ENCODE measurements around the gene SLC7A10. TPM values are rescaled to one million over a fixed set of nuclear protein-coding genes. Genes with fewer than 3 reads are reported as not detected.

SLC7A10 gene
- total RNA-seq, 4 donors from 2014 or later, result not detected

DNA sequence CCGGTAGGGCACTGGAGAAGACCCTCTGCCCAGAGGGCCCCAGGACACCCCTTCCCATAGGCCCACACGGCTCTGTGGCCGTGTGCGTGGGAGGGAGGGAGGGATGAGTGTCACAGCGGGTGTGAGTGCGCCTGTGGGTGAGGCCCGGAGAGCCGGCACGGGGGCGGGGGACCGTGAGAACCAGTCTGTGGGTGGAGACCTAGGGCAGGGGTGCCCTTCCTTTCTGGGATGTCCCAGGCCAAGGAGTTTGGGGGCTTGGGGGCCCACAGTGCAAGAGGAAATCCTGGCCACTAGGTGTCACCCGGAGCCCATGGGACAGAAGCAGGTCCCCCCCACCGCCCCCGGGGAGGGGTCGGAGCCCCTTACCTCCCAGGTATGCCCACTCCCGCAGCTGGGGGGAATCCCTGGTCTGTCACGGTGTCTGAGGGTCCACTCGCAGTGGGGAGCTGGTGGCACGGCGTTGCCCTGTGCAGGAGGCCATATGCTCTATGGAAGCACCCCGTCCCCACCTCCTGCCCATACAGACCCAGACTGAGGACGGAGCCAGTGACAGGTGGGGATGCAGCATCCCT lies 16.0 kb upstream of the SLC7A10 start:
- H3K27me3 ChIP-seq, result no peaks in the 10 kb centered on the region
- peak overlapping the region in 1 of 4 donors; percentile 12 for H3K4me3 ChIP-seq
- WGBS, 2 donors, result 6% methylated on average over 9 of the region's 22 CpGs; no CpG with 5 or more reads in 1 of the 2 donors
- DNase-seq, result no peak
- no peak overlapping the region for H3K27ac ChIP-seq
- H3K4me1 ChIP-seq, result peaks cover 6 to 13% (median 8%) of the 10 kb centered on the region in 3 donors
- H3K9me3 ChIP-seq, result peaks cover 0 to 9% (median 7%) of the 10 kb centered on the region in 3 donors
- TF ChIP-seq, protein P1, sequence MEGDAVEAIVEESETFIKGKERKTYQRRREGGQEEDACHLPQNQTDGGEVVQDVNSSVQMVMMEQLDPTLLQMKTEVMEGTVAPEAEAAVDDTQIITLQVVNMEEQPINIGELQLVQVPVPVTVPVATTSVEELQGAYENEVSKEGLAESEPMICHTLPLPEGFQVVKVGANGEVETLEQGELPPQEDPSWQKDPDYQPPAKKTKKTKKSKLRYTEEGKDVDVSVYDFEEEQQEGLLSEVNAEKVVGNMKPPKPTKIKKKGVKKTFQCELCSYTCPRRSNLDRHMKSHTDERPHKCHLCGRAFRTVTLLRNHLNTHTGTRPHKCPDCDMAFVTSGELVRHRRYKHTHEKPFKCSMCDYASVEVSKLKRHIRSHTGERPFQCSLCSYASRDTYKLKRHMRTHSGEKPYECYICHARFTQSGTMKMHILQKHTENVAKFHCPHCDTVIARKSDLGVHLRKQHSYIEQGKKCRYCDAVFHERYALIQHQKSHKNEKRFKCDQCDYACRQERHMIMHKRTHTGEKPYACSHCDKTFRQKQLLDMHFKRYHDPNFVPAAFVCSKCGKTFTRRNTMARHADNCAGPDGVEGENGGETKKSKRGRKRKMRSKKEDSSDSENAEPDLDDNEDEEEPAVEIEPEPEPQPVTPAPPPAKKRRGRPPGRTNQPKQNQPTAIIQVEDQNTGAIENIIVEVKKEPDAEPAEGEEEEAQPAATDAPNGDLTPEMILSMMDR (IDR thresholded peaks at IDR 0.05), result peak; percentile 41 to 84 (median 70)
- TF ChIP-seq POLR2A (IDR thresholded peaks at IDR 0.05), result no peak
- H3K36me3 ChIP-seq, result no peaks in the 10 kb centered on the region
- intact Hi-C loops (cut with DNase I), result loop anchor here (2.0 kb wide), 1 partner anchor 163 kb away; no protein-coding TSS in a partner anchor

DNA sequence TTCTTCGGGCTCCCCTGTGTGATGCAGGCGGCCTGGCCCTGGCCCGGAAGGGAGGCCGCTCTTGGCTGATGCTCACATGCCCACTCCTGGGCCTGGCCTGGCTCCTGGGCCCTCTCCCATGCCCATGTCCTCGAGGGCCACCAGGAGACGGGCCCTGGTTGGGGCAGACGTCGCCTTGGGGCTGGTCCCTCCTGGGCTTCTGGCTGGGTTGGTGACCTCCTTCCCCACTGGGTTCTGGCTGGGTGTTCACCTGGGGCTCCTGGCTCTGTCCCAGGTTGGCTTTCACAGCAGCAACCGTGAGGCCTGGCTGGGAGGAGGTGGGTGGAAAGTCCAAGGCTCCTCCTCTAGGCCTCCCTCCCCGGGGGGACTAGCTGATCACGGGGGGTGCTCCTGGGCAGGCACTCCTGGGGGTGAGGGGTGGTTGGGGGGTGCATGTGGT lies 15.5 kb upstream of the SLC7A10 start:
- H3K36me3 ChIP-seq, result no peaks in the 10 kb centered on the region
- H3K27ac ChIP-seq, result no peak overlapping the region
- no peak for DNase-seq
- no peaks in the 10 kb centered on the region for H3K27me3 ChIP-seq
- no peak overlapping the region for H3K4me3 ChIP-seq
- intact Hi-C loops (cut with DNase I), result loop anchor here (2.0 kb wide), 1 partner anchor 164 kb away; no protein-coding TSS in a partner anchor
- peaks cover 0 to 8% (median 7%) of the 10 kb centered on the region in 3 donors for H3K9me3 ChIP-seq
- TF ChIP-seq, protein P1 (IDR thresholded peaks at IDR 0.05), result no peak
- TF ChIP-seq POLR2A (IDR thresholded peaks at IDR 0.05), result no peak
- H3K4me1 ChIP-seq, result peaks cover 6 to 13% (median 8%) of the 10 kb centered on the region in 3 donors
- 54% methylated on average over 3 of the region's 11 CpGs; no CpG with 5 or more reads in 1 of the 2 donors for WGBS, 2 donors

DNA sequence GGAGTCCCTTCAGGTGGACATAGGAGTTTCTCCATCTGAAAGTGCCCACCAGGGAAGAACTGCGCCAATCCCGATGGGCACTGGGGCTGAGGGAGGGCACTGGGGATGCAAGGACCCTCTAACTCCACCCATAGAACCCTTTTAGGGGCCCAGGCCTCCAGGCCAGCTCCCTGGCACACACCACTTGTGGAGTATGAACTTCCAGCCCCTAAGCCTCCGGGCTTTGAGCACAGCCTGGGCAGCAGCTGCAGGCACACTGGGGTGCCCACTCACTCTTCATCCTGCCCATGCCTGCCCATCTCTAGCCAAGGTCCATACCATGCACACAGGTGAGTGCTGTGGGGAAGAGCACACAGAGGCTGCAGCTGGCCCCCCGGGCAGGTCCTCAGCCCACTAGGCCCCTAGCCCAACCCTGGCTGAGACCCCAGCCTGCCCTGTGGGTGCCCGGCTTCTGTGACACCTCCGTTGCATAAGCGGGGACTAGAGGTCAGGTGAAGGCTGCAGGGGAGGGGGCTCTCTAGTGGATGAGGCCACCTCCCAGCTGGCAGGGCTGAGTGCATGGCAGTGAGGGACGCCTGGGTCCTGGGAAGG lies 14.6 kb upstream of the SLC7A10 start:
- no peak for DNase-seq
- intact Hi-C loops (cut with DNase I), result loop anchor here (2.0 kb wide), 1 partner anchor 165 kb away; no protein-coding TSS in a partner anchor
- Histone ChIP-seq H3K27ac (no peak overlapping the region), H3K4me3 (no peak overlapping the region), H3K4me1 (peaks cover 6 to 15% (median 8%) of the 10 kb centered on the region in 3 donors), H3K27me3 (peaks cover 0 to 2% (median 0%) of the 10 kb centered on the region in 4 donors), H3K36me3 (no peaks in the 10 kb centered on the region), H3K9me3 (peaks cover 0 to under 1% (median 0%) of the 10 kb centered on the region in 3 donors)
- WGBS, 2 donors, result 100% methylated on average over 2 of the region's 8 CpGs; no CpG with 5 or more reads in 1 of the 2 donors
- no peak for TF ChIP-seq POLR2A (IDR thresholded peaks at IDR 0.05)
- TF ChIP-seq, protein P1 (IDR thresholded peaks at IDR 0.05), result no peak

DNA sequence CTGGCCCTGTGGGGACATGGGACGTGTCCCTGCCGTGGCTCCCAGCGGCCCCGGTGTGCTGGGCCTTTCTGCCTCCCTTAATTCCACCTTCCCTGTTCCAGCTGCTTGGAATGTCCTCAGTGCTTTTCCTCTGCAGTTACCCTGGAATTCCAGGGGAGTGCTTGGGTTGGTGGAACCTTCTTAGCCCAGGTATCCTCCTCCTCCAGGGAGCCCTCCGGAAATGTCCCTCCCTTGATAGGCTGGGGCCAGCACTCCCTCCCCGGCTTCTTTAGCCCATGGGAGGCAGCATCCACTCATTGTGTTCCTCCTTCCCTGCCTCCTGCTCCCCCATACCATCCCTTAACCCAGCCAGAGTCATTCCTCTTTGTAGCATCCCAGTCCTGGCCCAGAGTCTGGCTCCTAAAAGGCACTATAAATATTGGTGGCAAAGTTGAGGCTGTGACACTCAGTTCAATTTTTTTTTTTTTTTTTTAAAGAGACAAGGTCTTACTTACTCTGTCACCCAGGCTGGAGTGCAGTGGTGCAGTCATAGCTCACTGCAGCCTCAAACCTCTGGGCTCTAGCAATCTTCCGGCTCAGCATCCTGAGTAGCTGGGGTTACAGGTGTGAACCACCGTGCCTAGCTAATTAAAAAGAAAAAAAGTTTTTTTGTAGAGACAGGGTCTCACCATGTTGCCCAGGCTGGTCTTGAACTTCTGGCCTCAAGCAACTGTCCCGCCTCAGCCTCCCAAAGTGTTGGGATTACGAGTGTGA lies 13.7 kb upstream of the SLC7A10 start:
- H3K4me1 ChIP-seq, result peaks cover 6 to 18% (median 8%) of the 10 kb centered on the region in 3 donors
- TF ChIP-seq, protein P1 (IDR thresholded peaks at IDR 0.05), result no peak
- TF ChIP-seq POLR2A (IDR thresholded peaks at IDR 0.05), result no peak
- H3K36me3 ChIP-seq, result no peaks in the 10 kb centered on the region
- DNase-seq, result no peak
- H3K27ac ChIP-seq, result no peak overlapping the region
- peaks cover 0 to 10% (median 0%) of the 10 kb centered on the region in 4 donors for H3K27me3 ChIP-seq
- intact Hi-C loops (cut with DNase I), result no loop called here
- 78 to 85% methylated on average over 8 to 9 of the region's 10 CpGs for WGBS, 2 donors
- no peaks in the 10 kb centered on the region for H3K9me3 ChIP-seq
- no peak overlapping the region for H3K4me3 ChIP-seq

All from esophagus squamous epithelium (tissue), 5 donors.